GM23338 (cell line): ENCODE measurements around the gene IQCM. TPM values are rescaled to one million over a fixed set of nuclear protein-coding genes. Genes with fewer than 3 reads are reported as not detected.

Experiments
- ATAC-seq: fragments of 200-7000 bp; cut with Tn5 transposase; 3 replicates; pipeline ENCODE4 v1.9.1; 2020
- DNase-seq: peaks from one replicate; pipeline ENCODE4 v3.0.0-alpha.2; 2015; ENCODE audit warnings: low spot score
- H2AFZ ChIP-seq: fragments of 200-600 bp; sonication (generic); 2 replicates; pipeline ENCODE4 v1.8.0; 2016; ENCODE audit warnings: antibody characterized with exemption, mild to moderate bottlenecking, moderate library complexity
- H3F3A ChIP-seq: fragments of 200-600 bp; sonication (generic); replicated peaks from 2 replicates; pipeline ENCODE4 v1.8.0; 2017; ENCODE audit warnings: antibody characterized with exemption, mixed run types, low read depth
- H3K27ac ChIP-seq: fragments of 200-600 bp; sonication (generic); 2 replicates; pipeline ENCODE4 v1.6.1; 2016; ENCODE audit warnings: low read depth
- H3K27me3 ChIP-seq: fragments of 200-600 bp; sonication (generic); 2 replicates; pipeline ENCODE4 v1.8.0; 2016; ENCODE audit warnings: mild to moderate bottlenecking, mixed run types, moderate library complexity; ENCODE audit not compliant: insufficient read depth
- H3K36me3 ChIP-seq: fragments of 200-600 bp; sonication (generic); 2 replicates; pipeline ENCODE4 v1.8.0; 2016; ENCODE audit warnings: mild to moderate bottlenecking; ENCODE audit not compliant: insufficient read depth
- H3K4me1 ChIP-seq: fragments of 200-600 bp; sonication (generic); 2 replicates; pipeline ENCODE4 v1.8.0; 2016; ENCODE audit warnings: mild to moderate bottlenecking, moderate library complexity; ENCODE audit not compliant: insufficient read depth
- H3K4me2 ChIP-seq: fragments of 200-600 bp; sonication (generic); 2 replicates; pipeline ENCODE4 v1.7.1; 2017; ENCODE audit warnings: mixed run types
- H3K4me3 ChIP-seq: fragments of 200-600 bp; sonication (generic); 2 replicates; pipeline ENCODE4 v1.6.1; 2016; ENCODE audit warnings: mixed run types
- H3K79me2 ChIP-seq: fragments of 200-600 bp; sonication (generic); replicated peaks from 2 replicates; pipeline ENCODE4 v1.8.0; 2017; ENCODE audit warnings: mild to moderate bottlenecking; ENCODE audit not compliant: insufficient read depth
- H3K9me2 ChIP-seq: fragments of 200-600 bp; sonication (generic); 2 replicates; pipeline ENCODE4 v1.8.0; 2017; ENCODE audit not compliant: insufficient read depth
- H4K20me1 ChIP-seq: fragments of 200-600 bp; sonication (generic); replicated peaks from 2 replicates; pipeline ENCODE4 v1.8.0; 2017; ENCODE audit warnings: mild to moderate bottlenecking; ENCODE audit not compliant: insufficient read depth
- H3K27ac Mint-ChIP-seq: 2 replicates; pipeline ENCODE4 v1.8.0; 2020; ENCODE audit warnings: inconsistent platforms, mild to moderate bottlenecking, moderate library complexity, mixed read lengths
- H3K27me3 Mint-ChIP-seq: 3 replicates; pipeline ENCODE4 v1.8.0; 2022; ENCODE audit warnings: low read depth, mild to moderate bottlenecking, moderate library complexity, mixed read lengths, inconsistent platforms; ENCODE audit not compliant: insufficient read depth, poor library complexity
- H3K36me3 Mint-ChIP-seq: 3 replicates; pipeline ENCODE4 v1.8.0; 2021; ENCODE audit warnings: low read depth, mild to moderate bottlenecking, inconsistent platforms, moderate library complexity, mixed read lengths
- H3K4me1 Mint-ChIP-seq: 3 replicates; pipeline ENCODE4 v1.8.0; 2020; ENCODE audit warnings: mild to moderate bottlenecking, inconsistent platforms, mixed read lengths
- H3K4me3 Mint-ChIP-seq: 3 replicates; pipeline ENCODE4 v1.8.0; 2021; ENCODE audit warnings: moderate library complexity, mild to moderate bottlenecking, inconsistent platforms, mixed read lengths
- H3K9me3 Mint-ChIP-seq: 3 replicates; pipeline ENCODE4 v1.8.0; 2020; ENCODE audit warnings: moderate library complexity, mild to moderate bottlenecking, inconsistent platforms, mixed read lengths
- CREB1 ChIP-seq: fragments of 250-450 bp; sonication (Bioruptor Pico); IDR thresholded peaks from 2 replicates; pipeline ENCODE4 v1.5.0; 2020; ENCODE audit warnings: low read depth, mild to moderate bottlenecking, moderate library complexity
- EZH2 ChIP-seq: fragments of 200-600 bp; sonication (generic); IDR thresholded peaks from one replicate; pipeline ENCODE4 v1.8.0; 2017; ENCODE audit warnings: antibody characterized with exemption, mild to moderate bottlenecking, low read depth; ENCODE audit not compliant: unreplicated experiment
- EZH2phosphoT487 ChIP-seq: fragments of 200-600 bp; sonication (generic); IDR thresholded peaks from one replicate; pipeline ENCODE4 v1.8.1; 2018; ENCODE audit warnings: antibody characterized with exemption; ENCODE audit not compliant: unreplicated experiment
- POLR2AphosphoS5 ChIP-seq: IDR thresholded peaks from 2 replicates; pipeline ENCODE4 v1.6.1; 2016; ENCODE audit warnings: antibody characterized with exemption, low read depth
- ZNF114 ChIP-seq: fragments of 250-450 bp; sonication (Bioruptor Pico); IDR thresholded peaks from 2 replicates; pipeline ENCODE4 v1.5.0; 2020; ENCODE audit warnings: mild to moderate bottlenecking, moderate library complexity
- polyA plus RNA-seq: library from polyadenylated mRNA; unstranded; fragments of >200 nt; fragmentation: Nextera tagmentation; extraction: Ambion mirVana; gene quantifications from 2 replicates; pipeline ENCODE4 v1.2.1, GENCODE V29; 2016
- total RNA-seq: library from RNA; depleted of rRNA; stranded (reverse); fragments of >200 nt; shearing (Covaris generic); gene quantifications from 2 replicates; pipeline ENCODE4 v1.2.3, GENCODE V29; 2014
- TF ChIP-seq, protein P1 (sequence below), 2 experiments: fragments of 200-600 bp in 1 of 2; sonication (generic) in 1 of 2; conservative IDR thresholded peaks; 2 replicates each; pipeline versions ENCODE4 v1.5.1 to v1.6.1; 2016 to 2017; ENCODE audit warnings: antibody characterized with exemption in 2 of 2, low read depth in 2 of 2, mild to moderate bottlenecking in 2 of 2, moderate library complexity in 1 of 2
- TF ChIP-seq, protein P2 (sequence below): IDR thresholded peaks from one replicate; pipeline ENCODE4 v1.6.1; 2018; ENCODE audit warnings: antibody characterized with exemption; ENCODE audit not compliant: unreplicated experiment
- TF ChIP-seq, protein P3 (sequence below): IDR thresholded peaks from 2 replicates; pipeline ENCODE4 v1.6.1; 2016; ENCODE audit warnings: antibody characterized with exemption
- TF ChIP-seq, protein P4 (sequence below): fragments of 250-450 bp; sonication (Bioruptor Pico); IDR thresholded peaks from 2 replicates; pipeline ENCODE4 v1.5.0; 2020; ENCODE audit warnings: mild to moderate bottlenecking, moderate library complexity

IQCM gene
- total and polyA plus RNA-seq, 2 experiments from 2014 or later = not detected

GRCh38 chr4:149751174-149751573, 64.5 kb downstream of the IQCM start:
- TF ChIP-seq EZH2phosphoT487 = no peak
- TF ChIP-seq, protein P1, sequence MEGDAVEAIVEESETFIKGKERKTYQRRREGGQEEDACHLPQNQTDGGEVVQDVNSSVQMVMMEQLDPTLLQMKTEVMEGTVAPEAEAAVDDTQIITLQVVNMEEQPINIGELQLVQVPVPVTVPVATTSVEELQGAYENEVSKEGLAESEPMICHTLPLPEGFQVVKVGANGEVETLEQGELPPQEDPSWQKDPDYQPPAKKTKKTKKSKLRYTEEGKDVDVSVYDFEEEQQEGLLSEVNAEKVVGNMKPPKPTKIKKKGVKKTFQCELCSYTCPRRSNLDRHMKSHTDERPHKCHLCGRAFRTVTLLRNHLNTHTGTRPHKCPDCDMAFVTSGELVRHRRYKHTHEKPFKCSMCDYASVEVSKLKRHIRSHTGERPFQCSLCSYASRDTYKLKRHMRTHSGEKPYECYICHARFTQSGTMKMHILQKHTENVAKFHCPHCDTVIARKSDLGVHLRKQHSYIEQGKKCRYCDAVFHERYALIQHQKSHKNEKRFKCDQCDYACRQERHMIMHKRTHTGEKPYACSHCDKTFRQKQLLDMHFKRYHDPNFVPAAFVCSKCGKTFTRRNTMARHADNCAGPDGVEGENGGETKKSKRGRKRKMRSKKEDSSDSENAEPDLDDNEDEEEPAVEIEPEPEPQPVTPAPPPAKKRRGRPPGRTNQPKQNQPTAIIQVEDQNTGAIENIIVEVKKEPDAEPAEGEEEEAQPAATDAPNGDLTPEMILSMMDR (conservative IDR thresholded peaks at IDR 0.05; ENCODE audit: low read depth in 2 of 2) = no peak
- no peak for TF ChIP-seq CREB1 (CRISPR knock-in tag)
- no peak for TF ChIP-seq EZH2
- TF ChIP-seq, protein P2, sequence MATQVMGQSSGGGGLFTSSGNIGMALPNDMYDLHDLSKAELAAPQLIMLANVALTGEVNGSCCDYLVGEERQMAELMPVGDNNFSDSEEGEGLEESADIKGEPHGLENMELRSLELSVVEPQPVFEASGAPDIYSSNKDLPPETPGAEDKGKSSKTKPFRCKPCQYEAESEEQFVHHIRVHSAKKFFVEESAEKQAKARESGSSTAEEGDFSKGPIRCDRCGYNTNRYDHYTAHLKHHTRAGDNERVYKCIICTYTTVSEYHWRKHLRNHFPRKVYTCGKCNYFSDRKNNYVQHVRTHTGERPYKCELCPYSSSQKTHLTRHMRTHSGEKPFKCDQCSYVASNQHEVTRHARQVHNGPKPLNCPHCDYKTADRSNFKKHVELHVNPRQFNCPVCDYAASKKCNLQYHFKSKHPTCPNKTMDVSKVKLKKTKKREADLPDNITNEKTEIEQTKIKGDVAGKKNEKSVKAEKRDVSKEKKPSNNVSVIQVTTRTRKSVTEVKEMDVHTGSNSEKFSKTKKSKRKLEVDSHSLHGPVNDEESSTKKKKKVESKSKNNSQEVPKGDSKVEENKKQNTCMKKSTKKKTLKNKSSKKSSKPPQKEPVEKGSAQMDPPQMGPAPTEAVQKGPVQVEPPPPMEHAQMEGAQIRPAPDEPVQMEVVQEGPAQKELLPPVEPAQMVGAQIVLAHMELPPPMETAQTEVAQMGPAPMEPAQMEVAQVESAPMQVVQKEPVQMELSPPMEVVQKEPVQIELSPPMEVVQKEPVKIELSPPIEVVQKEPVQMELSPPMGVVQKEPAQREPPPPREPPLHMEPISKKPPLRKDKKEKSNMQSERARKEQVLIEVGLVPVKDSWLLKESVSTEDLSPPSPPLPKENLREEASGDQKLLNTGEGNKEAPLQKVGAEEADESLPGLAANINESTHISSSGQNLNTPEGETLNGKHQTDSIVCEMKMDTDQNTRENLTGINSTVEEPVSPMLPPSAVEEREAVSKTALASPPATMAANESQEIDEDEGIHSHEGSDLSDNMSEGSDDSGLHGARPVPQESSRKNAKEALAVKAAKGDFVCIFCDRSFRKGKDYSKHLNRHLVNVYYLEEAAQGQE = no peak
- Histone ChIP-seq H3K4me3 (no peak overlapping the region), H3K27me3 (no peaks in the 10 kb centered on the region), H4K20me1 (no peaks in the 10 kb centered on the region), H3K9me2 (no peaks in the 10 kb centered on the region), H3K36me3 (no peaks in the 10 kb centered on the region), H3K79me2 (no peaks in the 10 kb centered on the region), H3K4me1 (no peaks in the 10 kb centered on the region), H2AFZ (no peak overlapping the region), H3K4me2 (no peak overlapping the region), H3K27ac (no peak overlapping the region), H3F3A (no peaks in the 10 kb centered on the region)
- H3K27me3 Mint-ChIP-seq = peaks cover 2% of the 10 kb centered on the region
- no peak overlapping the region for H3K4me3 Mint-ChIP-seq
- no peaks in the 10 kb centered on the region for H3K9me3 Mint-ChIP-seq
- peaks cover 5% of the 10 kb centered on the region for H3K4me1 Mint-ChIP-seq
- no peak for DNase-seq
- H3K36me3 Mint-ChIP-seq = no peaks in the 10 kb centered on the region
- H3K27ac Mint-ChIP-seq = no peak overlapping the region
- ATAC-seq = no peak

DNA sequence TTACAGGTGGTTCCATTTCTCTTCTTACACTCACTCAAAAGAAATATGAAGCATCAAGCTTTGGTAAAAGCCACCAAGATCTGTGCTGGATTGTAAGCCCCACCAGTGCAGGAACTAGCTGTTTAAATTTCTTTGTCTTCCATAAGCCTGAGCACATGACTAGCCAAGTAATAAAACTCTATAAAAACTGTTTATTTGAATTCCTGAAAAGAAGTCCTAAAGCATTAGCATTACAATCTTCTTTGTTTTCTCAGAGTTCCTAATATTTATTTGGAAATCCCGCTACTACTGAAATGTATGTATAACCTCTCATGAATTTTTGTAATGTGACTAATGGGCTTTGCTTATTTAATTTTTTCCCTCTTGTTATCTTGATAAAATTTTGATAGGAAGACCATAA, 65.9 kb downstream of the IQCM start:
- H3K4me1 Mint-ChIP-seq = peaks cover 5% of the 10 kb centered on the region
- H3K27ac Mint-ChIP-seq = 0 out of 2 replicates have a peak overlapping the region, but pooled peaks have one; percentile 20
- Histone ChIP-seq H3F3A (no peaks in the 10 kb centered on the region), H3K9me2 (no peaks in the 10 kb centered on the region), H3K27ac (no peak overlapping the region), H3K4me3 (no peak overlapping the region), H3K4me2 (no peak overlapping the region), H3K36me3 (no peaks in the 10 kb centered on the region), H3K79me2 (no peaks in the 10 kb centered on the region), H3K27me3 (no peaks in the 10 kb centered on the region), H3K4me1 (no peaks in the 10 kb centered on the region), H4K20me1 (no peaks in the 10 kb centered on the region), H2AFZ (no peak overlapping the region)
- H3K4me3 Mint-ChIP-seq = no peak overlapping the region
- no peaks in the 10 kb centered on the region for H3K9me3 Mint-ChIP-seq
- peaks cover 2% of the 10 kb centered on the region for H3K27me3 Mint-ChIP-seq
- no peaks in the 10 kb centered on the region for H3K36me3 Mint-ChIP-seq
- DNase-seq (no peak), ATAC-seq (no peak)
- no peak for TF ChIP-seq ZNF114
- TF ChIP-seq, protein P3, sequence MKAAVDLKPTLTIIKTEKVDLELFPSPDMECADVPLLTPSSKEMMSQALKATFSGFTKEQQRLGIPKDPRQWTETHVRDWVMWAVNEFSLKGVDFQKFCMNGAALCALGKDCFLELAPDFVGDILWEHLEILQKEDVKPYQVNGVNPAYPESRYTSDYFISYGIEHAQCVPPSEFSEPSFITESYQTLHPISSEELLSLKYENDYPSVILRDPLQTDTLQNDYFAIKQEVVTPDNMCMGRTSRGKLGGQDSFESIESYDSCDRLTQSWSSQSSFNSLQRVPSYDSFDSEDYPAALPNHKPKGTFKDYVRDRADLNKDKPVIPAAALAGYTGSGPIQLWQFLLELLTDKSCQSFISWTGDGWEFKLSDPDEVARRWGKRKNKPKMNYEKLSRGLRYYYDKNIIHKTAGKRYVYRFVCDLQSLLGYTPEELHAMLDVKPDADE = no peak
- no peak for TF ChIP-seq EZH2phosphoT487
- TF ChIP-seq POLR2AphosphoS5 = no peak
- TF ChIP-seq, protein P4, sequence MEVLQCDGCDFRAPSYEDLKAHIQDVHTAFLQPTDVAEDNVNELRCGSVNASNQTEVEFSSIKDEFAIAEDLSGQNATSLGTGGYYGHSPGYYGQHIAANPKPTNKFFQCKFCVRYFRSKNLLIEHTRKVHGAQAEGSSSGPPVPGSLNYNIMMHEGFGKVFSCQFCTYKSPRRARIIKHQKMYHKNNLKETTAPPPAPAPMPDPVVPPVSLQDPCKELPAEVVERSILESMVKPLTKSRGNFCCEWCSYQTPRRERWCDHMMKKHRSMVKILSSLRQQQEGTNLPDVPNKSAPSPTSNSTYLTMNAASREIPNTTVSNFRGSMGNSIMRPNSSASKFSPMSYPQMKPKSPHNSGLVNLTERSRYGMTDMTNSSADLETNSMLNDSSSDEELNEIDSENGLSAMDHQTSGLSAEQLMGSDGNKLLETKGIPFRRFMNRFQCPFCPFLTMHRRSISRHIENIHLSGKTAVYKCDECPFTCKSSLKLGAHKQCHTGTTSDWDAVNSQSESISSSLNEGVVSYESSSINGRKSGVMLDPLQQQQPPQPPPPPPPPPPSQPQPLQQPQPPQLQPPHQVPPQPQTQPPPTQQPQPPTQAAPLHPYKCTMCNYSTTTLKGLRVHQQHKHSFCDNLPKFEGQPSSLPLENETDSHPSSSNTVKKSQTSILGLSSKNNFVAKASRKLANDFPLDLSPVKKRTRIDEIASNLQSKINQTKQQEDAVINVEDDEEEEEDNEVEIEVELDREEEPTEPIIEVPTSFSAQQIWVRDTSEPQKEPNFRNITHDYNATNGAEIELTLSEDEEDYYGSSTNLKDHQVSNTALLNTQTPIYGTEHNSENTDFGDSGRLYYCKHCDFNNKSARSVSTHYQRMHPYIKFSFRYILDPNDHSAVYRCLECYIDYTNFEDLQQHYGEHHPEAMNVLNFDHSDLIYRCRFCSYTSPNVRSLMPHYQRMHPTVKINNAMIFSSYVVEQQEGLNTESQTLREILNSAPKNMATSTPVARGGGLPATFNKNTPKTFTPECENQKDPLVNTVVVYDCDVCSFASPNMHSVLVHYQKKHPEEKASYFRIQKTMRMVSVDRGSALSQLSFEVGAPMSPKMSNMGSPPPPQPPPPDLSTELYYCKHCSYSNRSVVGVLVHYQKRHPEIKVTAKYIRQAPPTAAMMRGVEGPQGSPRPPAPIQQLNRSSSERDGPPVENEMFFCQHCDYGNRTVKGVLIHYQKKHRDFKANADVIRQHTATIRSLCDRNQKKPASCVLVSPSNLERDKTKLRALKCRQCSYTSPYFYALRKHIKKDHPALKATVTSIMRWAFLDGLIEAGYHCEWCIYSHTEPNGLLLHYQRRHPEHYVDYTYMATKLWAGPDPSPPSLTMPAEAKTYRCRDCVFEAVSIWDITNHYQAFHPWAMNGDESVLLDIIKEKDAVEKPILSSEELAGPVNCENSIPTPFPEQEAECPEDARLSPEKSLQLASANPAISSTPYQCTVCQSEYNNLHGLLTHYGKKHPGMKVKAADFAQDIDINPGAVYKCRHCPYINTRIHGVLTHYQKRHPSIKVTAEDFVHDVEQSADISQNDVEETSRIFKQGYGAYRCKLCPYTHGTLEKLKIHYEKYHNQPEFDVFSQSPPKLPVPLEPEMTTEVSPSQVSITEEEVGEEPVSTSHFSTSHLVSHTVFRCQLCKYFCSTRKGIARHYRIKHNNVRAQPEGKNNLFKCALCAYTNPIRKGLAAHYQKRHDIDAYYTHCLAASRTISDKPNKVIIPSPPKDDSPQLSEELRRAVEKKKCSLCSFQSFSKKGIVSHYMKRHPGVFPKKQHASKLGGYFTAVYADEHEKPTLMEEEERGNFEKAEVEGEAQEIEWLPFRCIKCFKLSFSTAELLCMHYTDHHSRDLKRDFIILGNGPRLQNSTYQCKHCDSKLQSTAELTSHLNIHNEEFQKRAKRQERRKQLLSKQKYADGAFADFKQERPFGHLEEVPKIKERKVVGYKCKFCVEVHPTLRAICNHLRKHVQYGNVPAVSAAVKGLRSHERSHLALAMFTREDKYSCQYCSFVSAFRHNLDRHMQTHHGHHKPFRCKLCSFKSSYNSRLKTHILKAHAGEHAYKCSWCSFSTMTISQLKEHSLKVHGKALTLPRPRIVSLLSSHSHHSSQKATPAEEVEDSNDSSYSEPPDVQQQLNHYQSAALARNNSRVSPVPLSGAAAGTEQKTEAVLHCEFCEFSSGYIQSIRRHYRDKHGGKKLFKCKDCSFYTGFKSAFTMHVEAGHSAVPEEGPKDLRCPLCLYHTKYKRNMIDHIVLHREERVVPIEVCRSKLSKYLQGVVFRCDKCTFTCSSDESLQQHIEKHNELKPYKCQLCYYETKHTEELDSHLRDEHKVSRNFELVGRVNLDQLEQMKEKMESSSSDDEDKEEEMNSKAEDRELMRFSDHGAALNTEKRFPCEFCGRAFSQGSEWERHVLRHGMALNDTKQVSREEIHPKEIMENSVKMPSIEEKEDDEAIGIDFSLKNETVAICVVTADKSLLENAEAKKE = no peak
